Ishikawa (cell line): ENCODE measurements around the gene POU5F1.

ENCODE experiments used
- CEBPB ChIP-seq: IDR thresholded peaks from 2 replicates; pipeline ENCODE4 v1.6.1; 2012
- CREB1 ChIP-seq: IDR thresholded peaks from 2 replicates; pipeline ENCODE4 v1.6.1; 2012; ENCODE audit warnings: low read depth
- EGR1 ChIP-seq: IDR thresholded peaks from 2 replicates; pipeline ENCODE4 v1.6.1; 2012
- EP300 ChIP-seq: IDR thresholded peaks from 2 replicates; pipeline ENCODE4 v1.6.1; 2012; ENCODE audit warnings: borderline replicate concordance
- NFIC ChIP-seq: IDR thresholded peaks from 2 replicates; pipeline ENCODE4 v1.6.1; 2012
- RAD21 ChIP-seq: IDR thresholded peaks from 2 replicates; pipeline ENCODE4 v1.6.1; 2012; ENCODE audit warnings: low read depth
- TAF1 ChIP-seq: IDR thresholded peaks from 2 replicates; pipeline ENCODE4 v1.6.1; 2012; ENCODE audit warnings: low read depth, mild to moderate bottlenecking
- TEAD4 ChIP-seq: IDR thresholded peaks from 2 replicates; pipeline ENCODE4 v1.6.1; 2012
- YY1 ChIP-seq: IDR thresholded peaks from 2 replicates; pipeline ENCODE4 v1.6.1; 2012; ENCODE audit warnings: low read depth
- TF ChIP-seq, protein P1 (sequence below): IDR thresholded peaks from 2 replicates; pipeline ENCODE4 v1.6.1; 2012
- TF ChIP-seq, protein P2 (sequence below): IDR thresholded peaks from 2 replicates; pipeline ENCODE4 v1.6.1; 2012; ENCODE audit warnings: low read depth, mild to moderate bottlenecking
- TF ChIP-seq, protein P3 (sequence below): IDR thresholded peaks from 2 replicates; pipeline ENCODE4 v1.6.1; 2012

DNA sequence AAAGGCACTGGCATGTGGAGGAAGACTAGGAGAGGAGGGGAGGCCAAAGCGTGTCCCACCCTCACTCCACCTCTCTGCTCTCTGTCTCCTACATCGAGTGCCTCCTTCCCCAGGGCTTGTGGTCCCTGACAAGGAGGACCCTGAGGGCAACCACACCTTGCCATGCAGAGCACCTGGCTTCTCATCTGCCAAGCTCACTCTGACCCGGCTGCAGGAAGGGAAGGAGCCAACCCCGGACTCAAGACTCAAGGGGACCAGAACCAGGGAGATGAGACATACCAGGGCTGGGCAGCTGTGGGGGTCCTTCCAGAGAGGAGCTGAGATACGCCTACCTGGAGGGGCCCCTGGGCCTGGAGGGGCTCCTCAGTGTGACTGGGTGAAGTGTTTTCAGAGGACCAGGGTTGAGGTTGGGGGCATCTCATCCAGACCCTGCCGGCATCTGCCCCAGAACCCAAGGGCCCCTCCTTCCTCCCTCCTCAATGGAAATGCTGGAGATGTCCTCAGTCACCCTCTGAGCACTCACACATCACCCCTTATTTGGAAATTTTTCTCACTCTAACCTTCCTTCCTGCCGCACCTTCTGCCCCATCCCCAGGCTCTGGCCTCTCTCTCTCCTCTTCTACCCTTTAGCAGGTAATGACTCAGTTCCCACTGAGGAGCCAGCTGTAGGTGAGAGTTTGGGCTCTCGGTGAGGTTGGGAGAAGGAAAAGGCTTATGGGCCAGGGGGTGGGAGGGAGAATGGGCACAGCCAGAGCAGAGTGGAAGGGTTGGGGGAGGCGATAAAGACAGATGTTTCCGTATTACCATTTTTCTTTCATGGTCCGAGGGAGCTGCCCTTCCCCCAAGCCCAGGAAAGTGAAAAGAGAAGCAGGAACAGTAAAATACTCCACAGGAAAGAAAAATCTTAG lies 32.0 kb upstream of the POU5F1 start:
- TF ChIP-seq TEAD4 (no peak), TAF1 (no peak), NFIC (no peak), CREB1 (no peak), CEBPB (no peak), EP300 (no peak), YY1 (no peak), RAD21 (no peak), EGR1 (no peak)
- TF ChIP-seq, protein P1, sequence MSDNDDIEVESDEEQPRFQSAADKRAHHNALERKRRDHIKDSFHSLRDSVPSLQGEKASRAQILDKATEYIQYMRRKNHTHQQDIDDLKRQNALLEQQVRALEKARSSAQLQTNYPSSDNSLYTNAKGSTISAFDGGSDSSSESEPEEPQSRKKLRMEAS: no peak
- TF ChIP-seq, protein P2, sequence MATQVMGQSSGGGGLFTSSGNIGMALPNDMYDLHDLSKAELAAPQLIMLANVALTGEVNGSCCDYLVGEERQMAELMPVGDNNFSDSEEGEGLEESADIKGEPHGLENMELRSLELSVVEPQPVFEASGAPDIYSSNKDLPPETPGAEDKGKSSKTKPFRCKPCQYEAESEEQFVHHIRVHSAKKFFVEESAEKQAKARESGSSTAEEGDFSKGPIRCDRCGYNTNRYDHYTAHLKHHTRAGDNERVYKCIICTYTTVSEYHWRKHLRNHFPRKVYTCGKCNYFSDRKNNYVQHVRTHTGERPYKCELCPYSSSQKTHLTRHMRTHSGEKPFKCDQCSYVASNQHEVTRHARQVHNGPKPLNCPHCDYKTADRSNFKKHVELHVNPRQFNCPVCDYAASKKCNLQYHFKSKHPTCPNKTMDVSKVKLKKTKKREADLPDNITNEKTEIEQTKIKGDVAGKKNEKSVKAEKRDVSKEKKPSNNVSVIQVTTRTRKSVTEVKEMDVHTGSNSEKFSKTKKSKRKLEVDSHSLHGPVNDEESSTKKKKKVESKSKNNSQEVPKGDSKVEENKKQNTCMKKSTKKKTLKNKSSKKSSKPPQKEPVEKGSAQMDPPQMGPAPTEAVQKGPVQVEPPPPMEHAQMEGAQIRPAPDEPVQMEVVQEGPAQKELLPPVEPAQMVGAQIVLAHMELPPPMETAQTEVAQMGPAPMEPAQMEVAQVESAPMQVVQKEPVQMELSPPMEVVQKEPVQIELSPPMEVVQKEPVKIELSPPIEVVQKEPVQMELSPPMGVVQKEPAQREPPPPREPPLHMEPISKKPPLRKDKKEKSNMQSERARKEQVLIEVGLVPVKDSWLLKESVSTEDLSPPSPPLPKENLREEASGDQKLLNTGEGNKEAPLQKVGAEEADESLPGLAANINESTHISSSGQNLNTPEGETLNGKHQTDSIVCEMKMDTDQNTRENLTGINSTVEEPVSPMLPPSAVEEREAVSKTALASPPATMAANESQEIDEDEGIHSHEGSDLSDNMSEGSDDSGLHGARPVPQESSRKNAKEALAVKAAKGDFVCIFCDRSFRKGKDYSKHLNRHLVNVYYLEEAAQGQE: no peak
- TF ChIP-seq, protein P3, sequence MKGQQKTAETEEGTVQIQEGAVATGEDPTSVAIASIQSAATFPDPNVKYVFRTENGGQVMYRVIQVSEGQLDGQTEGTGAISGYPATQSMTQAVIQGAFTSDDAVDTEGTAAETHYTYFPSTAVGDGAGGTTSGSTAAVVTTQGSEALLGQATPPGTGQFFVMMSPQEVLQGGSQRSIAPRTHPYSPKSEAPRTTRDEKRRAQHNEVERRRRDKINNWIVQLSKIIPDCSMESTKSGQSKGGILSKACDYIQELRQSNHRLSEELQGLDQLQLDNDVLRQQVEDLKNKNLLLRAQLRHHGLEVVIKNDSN: no peak
